Measurements from ENCODE around the gene RFTN2.
"Not testable (repeated sequence)": the region's sequence is repeated elsewhere in the genome, so short reads cannot be mapped to it uniquely, and the experiment has no call there.

RFTN2 gene

GRCh38 chr2:197675246-197675645 lies at the start of gene RFTN2:
Gene RFTN2, minus strand, starts transcription at chr2:197675587. Its CDS starts 129 bp downstream, at chr2:197675458.
- no peak for DNase-seq

- DNase-seq, result no peak
These were observed 42.5 kb upstream of the RFTN2 start for GRCh38 chr2:197717863-197718262.

- no peak for DNase-seq
These were observed 37.9 kb upstream of the RFTN2 start for GRCh38 chr2:197713271-197713670.

- DNase-seq, result no peak
These were observed 36.2 kb upstream of the RFTN2 start for GRCh38 chr2:197711578-197711977.

GRCh38 chr2:197710424-197711042 lies 35.1 kb upstream of the RFTN2 start:
- DNase-seq, result peak in 1 of 2 experiments; percentile 8

GRCh38 chr2:197709140-197709539 lies 33.8 kb upstream of the RFTN2 start:
- DNase-seq, result not testable (repeated sequence)

GRCh38 chr2:197708331-197708730 lies 32.9 kb upstream of the RFTN2 start:
- DNase-seq, result no peak

- DNase-seq, result no peak
These were observed 32.2 kb upstream of the RFTN2 start for GRCh38 chr2:197707316-197708213.

GRCh38 chr2:197706839-197707207 lies 31.4 kb upstream of the RFTN2 start:
- no peak for DNase-seq

- DNase-seq, result no peak
These were observed 30.8 kb upstream of the RFTN2 start for GRCh38 chr2:197705912-197706838.

GRCh38 chr2:197705121-197705911 lies 29.9 kb upstream of the RFTN2 start, which contains the start of gene MARS2:
Gene MARS2, plus strand, starts transcription at chr2:197705369. Its CDS starts 37 bp downstream, at chr2:197705406.
- peak; percentile 90 to 91 for DNase-seq

- no peak for DNase-seq
These were observed 29.2 kb upstream of the RFTN2 start for GRCh38 chr2:197704434-197705120.

- DNase-seq, result no peak
These were observed 25.6 kb upstream of the RFTN2 start for GRCh38 chr2:197700960-197701359.

- not testable (repeated sequence) for DNase-seq
These were observed 24.3 kb upstream of the RFTN2 start for GRCh38 chr2:197699724-197700123.

- DNase-seq, result not testable (repeated sequence)
These were observed 21.2 kb upstream of the RFTN2 start for GRCh38 chr2:197696571-197696970.

GRCh38 chr2:197695971-197696370 lies 20.6 kb upstream of the RFTN2 start:
- not testable (repeated sequence) for DNase-seq

GRCh38 chr2:197695206-197695605 lies 19.8 kb upstream of the RFTN2 start:
- not testable (repeated sequence) for DNase-seq

- no peak for DNase-seq
These were observed 2.1 kb upstream of the RFTN2 start for GRCh38 chr2:197677483-197677882.

GRCh38 chr2:197677056-197677455 lies 1.7 kb upstream of the RFTN2 start:
- DNase-seq, result no peak

GRCh38 chr2:197675711-197676188 lies 363 bp upstream of the RFTN2 start:
- no peak for DNase-seq

GRCh38 chr2:197674591-197674990 lies 796 bp downstream of the RFTN2 start:
- DNase-seq, result no peak
